H9 (cell line): ENCODE data around the gene PHYHIPL. TPM values are rescaled to one million over a fixed set of nuclear protein-coding genes. Genes with fewer than 3 reads are reported as not detected.

Source experiments
- DNase-seq: peaks from one replicate; pipeline ENCODE4 v3.0.0-alpha.2; 2017
- H2AFZ ChIP-seq: one replicate; pipeline ENCODE4 v1.6.1; 2013; ENCODE audit warnings: mild to moderate bottlenecking, low read length, control low read depth, moderate library complexity
- H2AK5ac ChIP-seq: 2 replicates; pipeline ENCODE4 v1.6.1; 2013; ENCODE audit warnings: low read length, control low read depth, mixed read lengths; ENCODE audit not compliant: insufficient read length
- H2BK120ac ChIP-seq: one replicate; pipeline ENCODE4 v1.6.1; 2013; ENCODE audit warnings: low read depth, mild to moderate bottlenecking, low read length, control low read depth, inconsistent platforms; ENCODE audit not compliant: poor library complexity, severe bottlenecking
- H2BK12ac ChIP-seq: 2 replicates; pipeline ENCODE4 v1.6.1; 2013; ENCODE audit warnings: low read length, control low read depth, mixed read lengths, low read depth; ENCODE audit not compliant: insufficient read length
- H2BK15ac ChIP-seq: 2 replicates; pipeline ENCODE4 v1.6.1; 2013; ENCODE audit warnings: low read depth, low read length, control low read depth
- H2BK20ac ChIP-seq: one replicate; pipeline ENCODE4 v1.6.1; 2013; ENCODE audit warnings: low read depth, mild to moderate bottlenecking, low read length, control low read depth, inconsistent platforms; ENCODE audit not compliant: poor library complexity, severe bottlenecking
- H2BK5ac ChIP-seq: 2 replicates; pipeline ENCODE4 v1.6.1; 2013; ENCODE audit warnings: low read length, control low read depth, mixed read lengths; ENCODE audit not compliant: insufficient read length
- H3K14ac ChIP-seq: 2 replicates; pipeline ENCODE4 v1.6.1; 2013; ENCODE audit warnings: low read length, control low read depth; ENCODE audit not compliant: insufficient read depth
- H3K18ac ChIP-seq: 2 replicates; pipeline ENCODE4 v1.6.1; 2013; ENCODE audit warnings: low read depth, mild to moderate bottlenecking, mixed read lengths, low read length, control low read depth; ENCODE audit not compliant: insufficient read length
- H3K23ac ChIP-seq: 2 replicates; pipeline ENCODE4 v1.6.1; 2013; ENCODE audit warnings: low read length, control low read depth, mixed read lengths, low read depth; ENCODE audit not compliant: insufficient read length
- H3K23me2 ChIP-seq: 2 replicates; pipeline ENCODE4 v1.6.1; 2013; ENCODE audit warnings: low read depth, mild to moderate bottlenecking, mixed read lengths, low read length, control low read depth; ENCODE audit not compliant: insufficient read length, poor library complexity, severe bottlenecking
- H3K27ac ChIP-seq: 2 replicates; pipeline ENCODE4 v1.5.1; 2013; ENCODE audit warnings: low read length, control low read depth, mixed read lengths, low read depth; ENCODE audit not compliant: insufficient read length
- H3K27me3 ChIP-seq: 2 replicates; pipeline ENCODE4 v1.6.1; 2013; ENCODE audit warnings: low read length, control low read depth, inconsistent platforms; ENCODE audit not compliant: insufficient read depth
- H3K4ac ChIP-seq: 2 replicates; pipeline ENCODE4 v1.6.1; 2013; ENCODE audit warnings: low read depth, mild to moderate bottlenecking, control low read depth, inconsistent platforms, low read length, moderate library complexity
- H3K4me1 ChIP-seq: 2 replicates; pipeline ENCODE4 v1.6.1; 2013; ENCODE audit warnings: low read length, control low read depth, inconsistent platforms; ENCODE audit not compliant: insufficient read depth
- H3K4me2 ChIP-seq: 2 replicates; pipeline ENCODE4 v1.6.1; 2013; ENCODE audit warnings: low read length, control low read depth, mixed read lengths; ENCODE audit not compliant: insufficient read length, insufficient read depth
- H3K56ac ChIP-seq: 2 replicates; pipeline ENCODE4 v1.6.1; 2013; ENCODE audit warnings: low read depth, mild to moderate bottlenecking, mixed read lengths, low read length, control low read depth; ENCODE audit not compliant: insufficient read length
- H3K79me1 ChIP-seq: 2 replicates; pipeline ENCODE4 v1.6.1; 2013; ENCODE audit warnings: low read depth, mild to moderate bottlenecking, moderate library complexity, low read length, control low read depth, inconsistent platforms; ENCODE audit not compliant: insufficient read depth, poor library complexity, severe bottlenecking
- H3K79me2 ChIP-seq: 2 replicates; pipeline ENCODE4 v1.6.1; 2013; ENCODE audit warnings: low read length, control low read depth, inconsistent platforms; ENCODE audit not compliant: insufficient read depth
- H3K9ac ChIP-seq: 2 replicates; pipeline ENCODE4 v1.6.1; 2013; ENCODE audit warnings: low read length, control low read depth, mixed read lengths; ENCODE audit not compliant: insufficient read length; ENCODE audit errors: extremely low read depth
- H3K9me3 ChIP-seq: one replicate; pipeline ENCODE4 v1.6.1; 2013; ENCODE audit warnings: low read depth, low read length, inconsistent platforms; ENCODE audit not compliant: control insufficient read depth
- H3T11ph ChIP-seq: one replicate; pipeline ENCODE4 v1.6.1; 2013; ENCODE audit warnings: mild to moderate bottlenecking, low read length, control low read depth, inconsistent platforms
- H4K20me1 ChIP-seq: one replicate; pipeline ENCODE4 v1.6.1; 2013; ENCODE audit not compliant: control insufficient read depth, insufficient read length, insufficient read depth
- H4K5ac ChIP-seq: 2 replicates; pipeline ENCODE4 v1.6.1; 2013; ENCODE audit warnings: low read depth, mild to moderate bottlenecking, mixed read lengths, low read length, control low read depth; ENCODE audit not compliant: insufficient read length
- H4K8ac ChIP-seq: replicated peaks from 2 replicates; pipeline ENCODE4 v1.6.1; 2013; ENCODE audit warnings: low read length, control low read depth, mixed read lengths, low read depth; ENCODE audit not compliant: insufficient read length
- H4K91ac ChIP-seq: 2 replicates; pipeline ENCODE4 v1.6.1; 2013; ENCODE audit warnings: low read depth, mild to moderate bottlenecking, moderate library complexity, mixed read lengths, low read length, control low read depth; ENCODE audit not compliant: insufficient read length
- H3K27ac Mint-ChIP-seq, 3 experiments: 2 replicates in 2 of 3; 3 replicates in 1 of 3; pipeline ENCODE4 v1.8.0; 2020 to 2021; ENCODE audit warnings: mixed read lengths in 3 of 3, mild to moderate bottlenecking in 1 of 3, moderate library complexity in 1 of 3
- H3K27me3 Mint-ChIP-seq: 2 replicates; pipeline ENCODE4 v1.8.0; 2021; ENCODE audit warnings: low read depth, mild to moderate bottlenecking, moderate library complexity, mixed read lengths
- H3K36me3 Mint-ChIP-seq, 3 experiments: 2 replicates in 2 of 3; 3 replicates in 1 of 3; pipeline ENCODE4 v1.8.0; 2020 to 2021; ENCODE audit warnings: low read depth in 3 of 3, mixed read lengths in 3 of 3; ENCODE audit not compliant: insufficient read depth in 1 of 3
- H3K4me1 Mint-ChIP-seq, 2 experiments: 2 replicates each; pipeline ENCODE4 v1.8.0; 2020; ENCODE audit warnings: mixed read lengths in 2 of 2
- H3K4me3 Mint-ChIP-seq, 2 experiments: 2 replicates in 1 of 2; 3 replicates in 1 of 2; pipeline ENCODE4 v1.8.0; 2020 to 2021; ENCODE audit warnings: mild to moderate bottlenecking in 2 of 2, mixed read lengths in 2 of 2, moderate library complexity in 1 of 2
- H3K9me3 Mint-ChIP-seq, 2 experiments: 2 replicates in 1 of 2; 3 replicates in 1 of 2; pipeline ENCODE4 v1.8.0; 2020; ENCODE audit warnings: mild to moderate bottlenecking in 2 of 2, mixed read lengths in 2 of 2, moderate library complexity in 1 of 2
- total RNA-seq: library from RNA; stranded (reverse); gene quantifications from 2 replicates; pipeline ENCODE4 v1.2.1, GENCODE V29; 2021
- TF ChIP-seq, protein P1 (sequence below): fragments of 200-600 bp; sonication (generic); conservative IDR thresholded peaks from 3 replicates; pipeline ENCODE4 v1.8.0; 2021; ENCODE audit warnings: antibody characterized with exemption, mild to moderate bottlenecking

The PHYHIPL gene
- total RNA-seq, 1 experiment from 2014 or later, result 0.44 TPM

GRCh38 chr10:59129867-59130266 lies 46.6 kb upstream of the PHYHIPL start:
- Histone ChIP-seq H3K14ac (no peak overlapping the region), H3K79me2 (no peaks in the 10 kb centered on the region), H4K5ac (no peak overlapping the region), H3K4me1 (no peaks in the 10 kb centered on the region), H3T11ph (no peak overlapping the region), H3K18ac (no peak overlapping the region), H2BK120ac (no peak overlapping the region), H3K27me3 (no peaks in the 10 kb centered on the region), H2BK5ac (no peak overlapping the region), H4K91ac (no peak overlapping the region), H3K79me1 (no peaks in the 10 kb centered on the region), H2BK20ac (no peak overlapping the region), H3K9ac (no peak overlapping the region), H3K56ac (no peak overlapping the region), H2AK5ac (no peak overlapping the region), H4K8ac (no peak overlapping the region), H3K4me2 (no peak overlapping the region), H3K4ac (no peak overlapping the region), H2AFZ (no peak overlapping the region), H4K20me1 (no peaks in the 10 kb centered on the region), H3K23me2 (no peaks in the 10 kb centered on the region), H2BK15ac (no peak overlapping the region), H2BK12ac (no peak overlapping the region), H3K9me3 (no peaks in the 10 kb centered on the region), H3K27ac (no peak overlapping the region), H3K23ac (no peak overlapping the region)
- H3K27me3 Mint-ChIP-seq, result no peaks in the 10 kb centered on the region; the same call in 1 of the 2 replicates
- H3K36me3 Mint-ChIP-seq, result no peaks in the 10 kb centered on the region
- 0 out of 7 replicates have a peak overlapping the region, but pooled peaks of 1 of the 3 experiments have one; percentile 50 for H3K27ac Mint-ChIP-seq
- DNase-seq, result no peak
- no peak overlapping the region for H3K4me3 Mint-ChIP-seq
- TF ChIP-seq, protein P1, sequence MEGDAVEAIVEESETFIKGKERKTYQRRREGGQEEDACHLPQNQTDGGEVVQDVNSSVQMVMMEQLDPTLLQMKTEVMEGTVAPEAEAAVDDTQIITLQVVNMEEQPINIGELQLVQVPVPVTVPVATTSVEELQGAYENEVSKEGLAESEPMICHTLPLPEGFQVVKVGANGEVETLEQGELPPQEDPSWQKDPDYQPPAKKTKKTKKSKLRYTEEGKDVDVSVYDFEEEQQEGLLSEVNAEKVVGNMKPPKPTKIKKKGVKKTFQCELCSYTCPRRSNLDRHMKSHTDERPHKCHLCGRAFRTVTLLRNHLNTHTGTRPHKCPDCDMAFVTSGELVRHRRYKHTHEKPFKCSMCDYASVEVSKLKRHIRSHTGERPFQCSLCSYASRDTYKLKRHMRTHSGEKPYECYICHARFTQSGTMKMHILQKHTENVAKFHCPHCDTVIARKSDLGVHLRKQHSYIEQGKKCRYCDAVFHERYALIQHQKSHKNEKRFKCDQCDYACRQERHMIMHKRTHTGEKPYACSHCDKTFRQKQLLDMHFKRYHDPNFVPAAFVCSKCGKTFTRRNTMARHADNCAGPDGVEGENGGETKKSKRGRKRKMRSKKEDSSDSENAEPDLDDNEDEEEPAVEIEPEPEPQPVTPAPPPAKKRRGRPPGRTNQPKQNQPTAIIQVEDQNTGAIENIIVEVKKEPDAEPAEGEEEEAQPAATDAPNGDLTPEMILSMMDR, result no peak
- H3K4me1 Mint-ChIP-seq, result no peaks in the 10 kb centered on the region
- no peaks in the 10 kb centered on the region for H3K9me3 Mint-ChIP-seq
